HUES64 (cell line): ENCODE data around the gene RBM33.

Source experiments
- H3K27ac ChIP-seq: 2 replicates; pipeline ENCODE4 v1.7.0; 2013; ENCODE audit warnings: low read depth, low read length, inconsistent platforms
- H3K27me3 ChIP-seq: 2 replicates; pipeline ENCODE4 v1.6.1; 2013; ENCODE audit warnings: mild to moderate bottlenecking, low read length; ENCODE audit not compliant: insufficient read depth
- H3K36me3 ChIP-seq: 2 replicates; pipeline ENCODE4 v1.6.1; 2013; ENCODE audit warnings: mild to moderate bottlenecking, low read length; ENCODE audit not compliant: insufficient read depth
- H3K4me1 ChIP-seq: 2 replicates; pipeline ENCODE4 v1.6.1; 2013; ENCODE audit warnings: mild to moderate bottlenecking, low read length, moderate library complexity; ENCODE audit not compliant: insufficient read depth
- H3K4me3 ChIP-seq: 2 replicates; pipeline ENCODE4 v1.5.1; 2013; ENCODE audit warnings: mild to moderate bottlenecking, low read length, moderate library complexity
- H3K9ac ChIP-seq: 2 replicates; pipeline ENCODE4 v1.6.1; 2013; ENCODE audit warnings: mild to moderate bottlenecking, low read depth, low read length
- H3K9me3 ChIP-seq: 2 replicates; pipeline ENCODE4 v1.6.1; 2013; ENCODE audit warnings: low read depth, low read length; ENCODE audit not compliant: insufficient read depth
- WGBS: fragments of 150-250, 120-280 bp; methylation state at CpG from one replicate; pipeline ENCODE4 v1.1.7; 2013; ENCODE audit warnings: missing lambda C conversion rate; 5-methylcytosine and 5-hydroxymethylcytosine counted together

Gene RBM33

GRCh38 chr7:155647734-155648133 is 3.3 kb downstream of the RBM33 start:
- no peak overlapping the region for H3K27ac ChIP-seq
- H3K9ac ChIP-seq, result no peak overlapping the region
- peaks cover 12% of the 10 kb centered on the region for H3K4me1 ChIP-seq
- H3K27me3 ChIP-seq, result no peaks in the 10 kb centered on the region
- peaks cover 15% of the 10 kb centered on the region for H3K9me3 ChIP-seq
- no peak overlapping the region for H3K4me3 ChIP-seq
- 100% methylated on average over 1 of the region's 2 CpGs for WGBS
- H3K36me3 ChIP-seq, result peaks cover 25% of the 10 kb centered on the region

GRCh38 chr7:155648752-155649339 is 4.4 kb downstream of the RBM33 start:
- Histone ChIP-seq H3K36me3 (peaks cover 22% of the 10 kb centered on the region), H3K9ac (no peak overlapping the region), H3K4me3 (no peak overlapping the region), H3K27ac (no peak overlapping the region), H3K27me3 (no peaks in the 10 kb centered on the region), H3K9me3 (peaks cover 15% of the 10 kb centered on the region), H3K4me1 (peaks cover 12% of the 10 kb centered on the region)
- 86% methylated on average over 2 of the region's 3 CpGs for WGBS

- peaks cover 12% of the 10 kb centered on the region for H3K4me1 ChIP-seq
- peaks cover 15% of the 10 kb centered on the region for H3K9me3 ChIP-seq
- no peaks in the 10 kb centered on the region for H3K27me3 ChIP-seq
- no peak overlapping the region for H3K4me3 ChIP-seq
- 95% methylated on average over 2 of the region's 2 CpGs for WGBS
- H3K9ac ChIP-seq, result no peak overlapping the region
- H3K27ac ChIP-seq, result no peak overlapping the region
- peaks cover 22% of the 10 kb centered on the region for H3K36me3 ChIP-seq
These were observed 5.1 kb downstream of the RBM33 start for GRCh38 chr7:155649588-155649987.

GRCh38 chr7:155652156-155653114 is 8.0 kb downstream of the RBM33 start:
- no peak overlapping the region for H3K27ac ChIP-seq
- H3K9me3 ChIP-seq, result peaks cover 15% of the 10 kb centered on the region
- no peaks in the 10 kb centered on the region for H3K4me1 ChIP-seq
- no peak overlapping the region for H3K4me3 ChIP-seq
- H3K9ac ChIP-seq, result no peak overlapping the region
- 91% methylated on average over 6 of the region's 6 CpGs for WGBS
- H3K36me3 ChIP-seq, result peaks cover 14% of the 10 kb centered on the region
- no peaks in the 10 kb centered on the region for H3K27me3 ChIP-seq

GRCh38 chr7:155653803-155654202 is 9.3 kb downstream of the RBM33 start:
- H3K36me3 ChIP-seq, result no peaks in the 10 kb centered on the region; the same call in 1 of the 2 replicates
- no peaks in the 10 kb centered on the region for H3K4me1 ChIP-seq
- 91% methylated on average over 2 of the region's 2 CpGs for WGBS
- H3K9me3 ChIP-seq, result peaks cover 3% of the 10 kb centered on the region; the same call in 1 of the 2 replicates
- H3K27ac ChIP-seq, result no peak overlapping the region
- no peaks in the 10 kb centered on the region for H3K27me3 ChIP-seq
- H3K4me3 ChIP-seq, result no peak overlapping the region
- no peak overlapping the region for H3K9ac ChIP-seq

GRCh38 chr7:155656891-155657290 is 12.4 kb downstream of the RBM33 start:
- Histone ChIP-seq H3K36me3 (no peaks in the 10 kb centered on the region), H3K4me1 (0 out of 2 replicates have a peak, but pooled peaks cover 3% of the 10 kb centered on the region), H3K4me3 (no peak overlapping the region), H3K27ac (no peak overlapping the region), H3K9me3 (no peaks in the 10 kb centered on the region), H3K9ac (no peak overlapping the region), H3K27me3 (no peaks in the 10 kb centered on the region)
- WGBS, result 70% methylated on average over 7 of the region's 7 CpGs

- Histone ChIP-seq H3K4me3 (no peak overlapping the region), H3K4me1 (peaks cover 10% of the 10 kb centered on the region; the same call in 1 of the 2 replicates), H3K27ac (no peak overlapping the region), H3K9ac (no peak overlapping the region), H3K27me3 (no peaks in the 10 kb centered on the region), H3K9me3 (no peaks in the 10 kb centered on the region), H3K36me3 (no peaks in the 10 kb centered on the region)
- WGBS, result 93% methylated on average over 5 of the region's 5 CpGs
These were observed 15.7 kb downstream of the RBM33 start for GRCh38 chr7:155660059-155660757.

- Histone ChIP-seq H3K9ac (no peak overlapping the region), H3K27ac (no peak overlapping the region), H3K27me3 (no peaks in the 10 kb centered on the region), H3K4me3 (no peak overlapping the region), H3K36me3 (0 out of 2 replicates have a peak, but pooled peaks cover under 1% of the 10 kb centered on the region), H3K4me1 (peaks cover 10% of the 10 kb centered on the region; the same call in 1 of the 2 replicates), H3K9me3 (no peaks in the 10 kb centered on the region)
- WGBS, result 100% methylated on average over 1 of the region's 1 CpG
These were observed 16.3 kb downstream of the RBM33 start for GRCh38 chr7:155660758-155661093.

- Histone ChIP-seq H3K4me1 (peaks cover 10% of the 10 kb centered on the region; the same call in 1 of the 2 replicates), H3K27me3 (no peaks in the 10 kb centered on the region), H3K9ac (no peak overlapping the region), H3K27ac (no peak overlapping the region), H3K9me3 (no peaks in the 10 kb centered on the region), H3K36me3 (peaks cover 10% of the 10 kb centered on the region), H3K4me3 (no peak overlapping the region)
- 82% methylated on average over 5 of the region's 5 CpGs for WGBS
These were observed 18.0 kb downstream of the RBM33 start for GRCh38 chr7:155662343-155663043.

- Histone ChIP-seq H3K27me3 (no peaks in the 10 kb centered on the region), H3K4me3 (no peak overlapping the region), H3K27ac (no peak overlapping the region), H3K36me3 (peaks cover 10% of the 10 kb centered on the region), H3K9me3 (no peaks in the 10 kb centered on the region), H3K9ac (no peak overlapping the region), H3K4me1 (peaks cover 10% of the 10 kb centered on the region)
- WGBS, result 67% methylated on average over 3 of the region's 4 CpGs
These were observed 19.5 kb downstream of the RBM33 start for GRCh38 chr7:155663937-155664336.
